ENCODE measurements around the gene HHATL.

HHATL gene

GRCh38 chr3:42649006-42649405 lies 53.6 kb downstream of the HHATL start:
- no peak for DNase-seq

GRCh38 chr3:42647821-42648459 lies 54.7 kb downstream of the HHATL start:
- no peak for DNase-seq

All from activated CD4-positive, alpha-beta T cell treated with anti-CD3 and anti-CD28 coated beads, Interleukin-2, Interleukin-6, amounts not matched to agents 100 ng/mL and 50 ng/mL, durations not matched to agents 16 hours and 8 hours (primary cell).